K562 (cell line): Measurements from ENCODE around the gene EDEM2. TPM values are rescaled to one million over a fixed set of nuclear protein-coding genes. Genes with fewer than 3 reads are reported as not detected.
A peak's percentile ranks its signal among the peaks of the same experiment; 100 is the strongest.

ENCODE experiments used
- CEBPZ ChIP-seq: fragments of 150-350 bp; IDR thresholded peaks from 2 replicates; pipeline ENCODE4 v1.6.1; 2014; ENCODE audit warnings: low read depth, mild to moderate bottlenecking, low read length, borderline replicate concordance
- E2F8 ChIP-seq: fragments of 450-650 bp; IDR thresholded peaks from 2 replicates; pipeline ENCODE4 v1.7.1; 2018; ENCODE audit warnings: mild to moderate bottlenecking, low read depth; ENCODE audit not compliant: partially characterized antibody
- PHF8 ChIP-seq: fragments of 200-600 bp; sonication (generic); IDR thresholded peaks from 2 replicates; pipeline ENCODE4 v1.6.1; 2012; ENCODE audit warnings: mixed run types, mild to moderate bottlenecking, inconsistent platforms, low read length, moderate library complexity, borderline replicate concordance
- PML ChIP-seq: IDR thresholded peaks from 2 replicates; pipeline ENCODE4 v1.6.1; 2012; ENCODE audit warnings: low read length, inconsistent platforms
- POLR2A ChIP-seq: fragments of 450-650 bp; conservative IDR thresholded peaks from 2 replicates; pipeline ENCODE4 v1.6.1; 2016
- SIN3A ChIP-seq, 2 experiments: fragments of 150-350 bp in 1 of 2; IDR thresholded peaks; 2 replicates each; pipeline ENCODE4 v1.6.1; 2011 to 2016; ENCODE audit warnings: borderline replicate concordance in 2 of 2, low read depth in 2 of 2, low read length in 2 of 2, mild to moderate bottlenecking in 2 of 2, moderate library complexity in 2 of 2; ENCODE audit not compliant: control insufficient read depth in 1 of 2
- TSC22D4 ChIP-seq: fragments of 450-650 bp; IDR thresholded peaks from 2 replicates; pipeline ENCODE4 v1.6.1; 2016; ENCODE audit warnings: missing genetic modification characterization, missing biosample characterization, control low read depth
- USF2 ChIP-seq: sonication (generic); formaldehyde crosslinking; IDR thresholded peaks from 2 replicates; pipeline ENCODE4 v1.5.0; 2020; ENCODE audit warnings: missing genetic modification reagents
- ZBTB40 ChIP-seq, 2 experiments: fragments of 450-650 bp in 1 of 2; sonication (generic) in 1 of 2; formaldehyde crosslinking in 1 of 2; IDR thresholded peaks; 2 replicates each; pipeline versions ENCODE4 v1.7.1 to v1.9.0; 2016 to 2022; ENCODE audit warnings: inconsistent platforms in 1 of 2, mild to moderate bottlenecking in 1 of 2, missing genetic modification reagents in 1 of 2
- polyA plus RNA-seq, 8 experiments: library from polyadenylated mRNA; depleted of rRNA in 4 of 8; stranded (reverse) in 5 of 8; unstranded in 3 of 8; fragments of >200 nt; fragmentation: Nextera tagmentation in 2 of 8; fragmentation: Illumina TruSeq in 1 of 8; extraction: Ambion mirVana in 2 of 8; extraction: Trizol in 1 of 8; gene quantifications; 2 replicates each; pipeline versions ENCODE4 v1.2.1 to v1.2.3, GENCODE V29; 2011 to 2014; ENCODE audit warnings: inconsistent platforms in 1 of 8, missing spikeins in 1 of 8
- total RNA-seq, 7 experiments: library from RNA; depleted of rRNA in 6 of 7; stranded (reverse); fragments of >200 nt in 6 of 7; fragmentation: Illumina TruSeq in 2 of 7; extraction: Trizol in 2 of 7; gene quantifications; 2 replicates each; pipeline versions ENCODE4 v1.2.1 to v1.2.3, GENCODE V29; 2011 to 2021; ENCODE audit warnings: low replicate concordance in 1 of 7

EDEM2 gene
- total and polyA plus RNA-seq, 9 of the 15 experiments (the other 6 are each of a cell fraction or from before 2014, with no cell fraction given), result 6.9 to 11.0 (median 9.7) TPM

- TF ChIP-seq SIN3A (IDR thresholded peaks at IDR 0.05; ENCODE audit: borderline replicate concordance in 2 of 2, control insufficient read depth in 1 of 2, low read depth in 2 of 2, low read length in 2 of 2), result peak; percentile 38 to 39; a peak in 1 of 4 replicates
- peak; percentile 11; the same call in 1 of the 2 replicates for TF ChIP-seq PML
- peak; percentile 64 for TF ChIP-seq ZBTB40 (IDR thresholded peaks at IDR 0.05)
- TF ChIP-seq ZBTB40 (CRISPR knock-in tag; IDR thresholded peaks at IDR 0.05), result no peak
- peak; percentile 74; the same call in 1 of the 2 replicates for TF ChIP-seq PHF8
- peak; percentile 94 for TF ChIP-seq E2F8
- TF ChIP-seq TSC22D4, result no peak
- no peak for TF ChIP-seq USF2 (CRISPR knock-in tag)
- no peak for TF ChIP-seq CEBPZ
- TF ChIP-seq POLR2A, result peak; percentile 84
Measured at GRCh38 chr20:35146920-35147574, at the start of gene EDEM2 (continued).
